HG03066 (cell line): ENCODE results near the gene NOS3.

Source experiments
- ATAC-seq: cut with Tn5 transposase; IDR thresholded peaks from one replicate; pipeline ENCODE4 v1.9.1; 2021; ENCODE audit warnings: low read depth; ENCODE audit not compliant: unreplicated experiment

NOS3 gene

GRCh38 chr7:151053751-151054150, 62.9 kb downstream of the NOS3 start:
- no peak for ATAC-seq

GRCh38 chr7:151056283-151056665, 65.5 kb downstream of the NOS3 start:
- no peak for ATAC-seq

GRCh38 chr7:151056666-151057505, 66.1 kb downstream of the NOS3 start:
- no peak for ATAC-seq

- ATAC-seq = peak; percentile 4
Observed at GRCh38 chr7:151057506-151057988, 66.7 kb downstream of the NOS3 start, which contains the start of gene CDK5. Gene CDK5, minus strand, starts transcription at chr7:151057897. Its CDS starts 49 bp downstream, at chr7:151057848.

GRCh38 chr7:151057989-151058780, 67.4 kb downstream of the NOS3 start:
- peak; percentile 81 for ATAC-seq

- ATAC-seq = no peak
Observed at GRCh38 chr7:151058781-151059366, 68.1 kb downstream of the NOS3 start.

- ATAC-seq = peak; percentile 24
Observed at GRCh38 chr7:151059367-151060112, 68.7 kb downstream of the NOS3 start, which contains the start of gene SLC4A2. Gene SLC4A2, plus strand, starts transcription at chr7:151059589. Its CDS starts 2,399 bp downstream, at chr7:151061988.

- ATAC-seq = no peak
Observed at GRCh38 chr7:151060113-151060415, 69.2 kb downstream of the NOS3 start.

- no peak for ATAC-seq
Observed at GRCh38 chr7:151060416-151061212, 69.8 kb downstream of the NOS3 start.

- no peak for ATAC-seq
Observed at GRCh38 chr7:151061213-151062110, 70.6 kb downstream of the NOS3 start.

GRCh38 chr7:151062111-151062398, 71.2 kb downstream of the NOS3 start:
- ATAC-seq = no peak

GRCh38 chr7:151062399-151063211, 71.8 kb downstream of the NOS3 start:
- no peak for ATAC-seq

- ATAC-seq = no peak
Observed at GRCh38 chr7:151063212-151063561, 72.4 kb downstream of the NOS3 start.
